HG03520 (cell line): ENCODE measurements around the gene ZDHHC20.

Experiments used
- ATAC-seq: cut with Tn5 transposase; IDR thresholded peaks from one replicate; pipeline ENCODE4 v1.9.1; 2021; ENCODE audit warnings: mild to moderate bottlenecking, moderate library complexity; ENCODE audit not compliant: unreplicated experiment

Gene ZDHHC20

GRCh38 chr13:21328836-21329477 is 130.1 kb downstream of the ZDHHC20 start:
- ATAC-seq: no peak

DNA sequence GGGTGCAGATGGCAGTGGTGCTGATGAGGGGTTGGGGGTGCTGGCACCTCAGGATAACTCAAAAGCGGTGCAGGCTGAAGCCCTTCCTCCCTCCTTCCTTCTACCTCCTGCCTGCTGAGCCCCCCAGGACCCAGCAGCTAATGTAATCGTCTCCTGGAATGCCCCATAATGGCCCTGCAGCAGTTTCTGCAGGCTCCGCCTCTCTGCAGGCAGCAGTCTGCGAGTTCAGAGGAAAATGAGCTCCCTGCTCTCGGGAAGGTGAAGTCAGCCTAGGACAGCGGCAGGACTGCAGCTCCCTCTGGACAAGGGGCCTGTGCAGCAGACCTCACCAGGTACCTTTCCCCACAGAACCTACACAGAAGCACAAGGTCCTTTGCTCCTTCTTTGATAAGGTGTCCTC is 130.9 kb downstream of the ZDHHC20 start:
- ATAC-seq: no peak

- no peak for ATAC-seq
These were observed 132.7 kb downstream of the ZDHHC20 start for GRCh38 chr13:21326155-21327031.

- no peak for ATAC-seq
These were observed 134.3 kb downstream of the ZDHHC20 start for GRCh38 chr13:21324803-21325202.

GRCh38 chr13:21322988-21323387 is 136.1 kb downstream of the ZDHHC20 start:
- ATAC-seq: no peak
